Measurements from ENCODE around the gene MXRA7. TPM values are rescaled to one million over a fixed set of nuclear protein-coding genes. Genes with fewer than 3 reads are reported as not detected.
A peak's percentile ranks its signal among the peaks of the same experiment; 100 is the strongest.
"Not testable (repeated sequence)": the region's sequence is repeated elsewhere in the genome, so short reads cannot be mapped to it uniquely, and the experiment has no call there.

Gene MXRA7
- polyA plus RNA-seq, 1 of the 3 experiments (the other 2 are of a cell fraction), result 154 TPM

GRCh38 chr17:76713765-76714164 is 3.0 kb upstream of the MXRA7 start:
- no peaks in the 10 kb centered on the region for H3K27me3 ChIP-seq (ENCODE audit: insufficient read depth)
- CTCF ChIA-PET, result interaction anchor here (0.7 to 14.3 kb wide), 26 partner anchors 12 to 330 kb away, joined by 3 to 255 read pairs (median 5); partner anchors contain the start of genes AANAT, JMJD6, METTL23 and SPHK1
- peaks cover 55% of the 10 kb centered on the region for H3F3A ChIP-seq (replicated peaks; ENCODE audit: insufficient read depth)
- H3K4me2 ChIP-seq, result no peak overlapping the region
- POLR2A ChIA-PET, result interaction anchor here (0.6 to 1.8 kb wide), 5 partner anchors 12 to 565 kb away, joined by 3 to 6 read pairs (median 4); partner anchors contain the start of genes JMJD6 and METTL23
- peaks cover 22 to 35% of the 10 kb centered on the region in 2 experiments for H3K4me1 ChIP-seq (ENCODE audit: control insufficient read depth in 1 of 2, insufficient read depth in 2 of 2, low read depth in 1 of 2, low read length in 1 of 2)
- H3K27ac ChIP-seq (ENCODE audit: low read depth in 2 of 2, low read length in 1 of 2), result no peak overlapping the region
- no peak overlapping the region for H2AFZ ChIP-seq (ENCODE audit: low read depth)
- H3K9me3 ChIP-seq, result no peaks in the 10 kb centered on the region
- 96% methylated on average over 7 of the region's 7 CpGs for WGBS (ENCODE audit: low lambda C conversion rate)
- H3K9me2 ChIP-seq, result no peaks in the 10 kb centered on the region
- no peak for DNase-seq
- TF ChIP-seq GATA2 (CRISPR knock-in tag; IDR thresholded peaks at IDR 0.05), result no peak
- TF ChIP-seq TCF12 (IDR thresholded peaks at IDR 0.05), result no peak
- no peak for TF ChIP-seq ELF1 (IDR thresholded peaks at IDR 0.05)
- TF ChIP-seq SMC3 (IDR thresholded peaks at IDR 0.05; ENCODE audit: low read depth, low read length), result no peak
- TF ChIP-seq NRF1 (IDR thresholded peaks at IDR 0.05; ENCODE audit: low read depth, low read length), result no peak
- TF ChIP-seq RCOR1 (IDR thresholded peaks at IDR 0.05; ENCODE audit: low read length), result no peak
- TF ChIP-seq GABPA (IDR thresholded peaks at IDR 0.05; ENCODE audit: low read depth), result no peak
- TF ChIP-seq TAF1 (IDR thresholded peaks at IDR 0.05; ENCODE audit: borderline replicate concordance, low read depth, low read length), result no peak
- no peak for TF ChIP-seq RXRA (IDR thresholded peaks at IDR 0.05; ENCODE audit: borderline replicate concordance, low read depth)
- no peak for TF ChIP-seq FOSL2 (IDR thresholded peaks at IDR 0.05; ENCODE audit: borderline replicate concordance, low read depth)
- no peak for TF ChIP-seq YY1 (IDR thresholded peaks at IDR 0.05; ENCODE audit: low read depth)
- peaks cover 19% of the 10 kb centered on the region for H4K20me1 ChIP-seq (ENCODE audit: insufficient read depth)
- H3K36me3 ChIP-seq (replicated peaks in 1 of 2; ENCODE audit: control insufficient read depth in 1 of 2, insufficient read depth in 2 of 2, low read length in 1 of 2), result peaks cover 27 to 45% of the 10 kb centered on the region in 2 experiments
- no peak overlapping the region for H3K9ac ChIP-seq
- H3K4me3 ChIP-seq (ENCODE audit: low read depth in 2 of 2, low read length in 1 of 2), result no peak overlapping the region
- H3K79me2 ChIP-seq (ENCODE audit: insufficient read depth), result peaks cover 64% of the 10 kb centered on the region

DNA sequence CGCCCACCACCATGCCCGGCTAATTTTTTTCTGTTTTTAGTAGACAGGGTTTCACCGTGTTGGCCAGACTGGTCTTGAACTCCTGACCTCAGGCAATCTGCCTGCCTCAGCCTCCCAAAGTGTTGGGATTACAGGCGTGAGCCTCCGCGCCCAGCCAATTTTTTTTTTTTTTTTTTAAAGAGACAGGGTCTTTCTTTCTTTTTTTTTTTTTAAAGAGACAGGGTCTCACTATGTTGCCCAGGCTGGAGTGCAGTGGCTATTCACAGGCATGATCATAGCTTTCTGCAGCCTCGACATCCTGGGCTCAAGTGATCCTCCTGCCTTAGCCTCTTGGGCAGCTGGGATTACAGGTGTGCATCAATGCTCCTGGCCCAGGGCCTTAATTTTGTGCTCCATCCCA is 1.6 kb upstream of the MXRA7 start:
- not testable (repeated sequence) for H3K4me3 ChIP-seq (ENCODE audit: low read depth in 2 of 2, low read length in 1 of 2); H3K9me2 ChIP-seq; H3K4me2 ChIP-seq; DNase-seq; H3K27me3 ChIP-seq (ENCODE audit: insufficient read depth); H3K9ac ChIP-seq; H2AFZ ChIP-seq (ENCODE audit: low read depth); H3K9me3 ChIP-seq
- ChIA-PET POLR2A (interaction anchor here (0.8 to 1.4 kb wide), 4 partner anchors 24 to 155 kb away, joined by 3 to 8 read pairs (median 4); partner anchors contain the start of genes MFSD11 and SRSF2), CTCF (interaction anchor here (1.7 to 14.3 kb wide), 7 partner anchors 13 to 189 kb away, joined by 6 to 255 read pairs (median 13); no protein-coding TSS in a partner anchor)
- Histone ChIP-seq H3K79me2 (ENCODE audit: insufficient read depth) (peaks cover 77% of the 10 kb centered on the region), H3K27ac (ENCODE audit: low read depth in 2 of 2, low read length in 1 of 2) (peak overlapping the region in 1 of 2 experiments; percentile 65; a peak in 1 of 4 replicates), H3K4me1 (ENCODE audit: control insufficient read depth in 1 of 2, insufficient read depth in 2 of 2, low read depth in 1 of 2, low read length in 1 of 2) (peaks cover 33 to 36% of the 10 kb centered on the region in 2 experiments), H4K20me1 (ENCODE audit: insufficient read depth) (peaks cover 34% of the 10 kb centered on the region), H3K36me3 (replicated peaks in 1 of 2; ENCODE audit: control insufficient read depth in 1 of 2, insufficient read depth in 2 of 2, low read length in 1 of 2) (peaks cover 22 to 41% of the 10 kb centered on the region in 2 experiments), H3F3A (replicated peaks; ENCODE audit: insufficient read depth) (peaks cover 47% of the 10 kb centered on the region)
- WGBS (ENCODE audit: low lambda C conversion rate), result 87% methylated on average over 7 of the region's 7 CpGs

All from SK-N-SH (cell line).